HG03378 (cell line): ENCODE data around the gene MEGF11.

Source experiments
- ATAC-seq: cut with Tn5 transposase; IDR thresholded peaks from one replicate; pipeline ENCODE4 v1.9.1; 2021; ENCODE audit warnings: mild to moderate bottlenecking, moderate library complexity; ENCODE audit not compliant: unreplicated experiment

The MEGF11 gene

DNA sequence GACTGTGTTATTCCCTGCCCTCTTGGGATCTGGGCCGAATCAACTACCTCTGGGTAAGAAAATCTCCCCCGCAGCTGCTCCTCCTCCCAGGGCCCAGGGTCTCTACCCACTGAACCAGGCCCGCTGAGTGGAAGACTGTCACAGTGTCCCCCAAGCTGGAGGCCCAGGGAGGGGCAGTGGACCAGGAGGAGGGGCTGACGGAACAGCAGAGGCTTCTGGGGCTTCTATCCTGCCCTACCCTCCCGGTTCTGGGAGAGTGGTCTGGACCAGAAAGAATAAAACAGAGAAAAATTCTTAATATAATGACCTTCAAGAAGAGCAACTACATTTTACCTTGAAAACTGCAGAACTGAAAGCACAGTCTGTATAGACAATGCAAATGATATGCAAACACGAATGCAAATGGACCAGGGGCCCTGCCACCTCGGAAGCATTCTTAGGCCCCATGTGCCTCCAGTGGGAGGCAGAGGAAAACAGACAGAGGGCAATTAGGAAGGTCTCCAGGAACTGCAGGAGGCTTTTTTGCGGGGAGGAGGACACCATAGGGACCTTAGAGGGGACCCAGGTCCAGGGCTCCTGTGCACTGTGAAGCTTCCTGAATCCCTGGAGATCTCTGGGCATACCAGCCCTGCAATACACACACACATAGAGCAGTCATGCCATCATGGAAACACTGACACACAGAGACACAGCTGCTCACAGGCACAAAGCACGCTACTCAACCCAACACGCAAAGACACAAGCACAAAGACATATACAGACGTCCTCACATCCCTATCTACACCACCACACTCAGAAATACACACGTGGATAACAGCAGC is 12.3 kb downstream of the MEGF11 start:
- ATAC-seq, result no peak

DNA sequence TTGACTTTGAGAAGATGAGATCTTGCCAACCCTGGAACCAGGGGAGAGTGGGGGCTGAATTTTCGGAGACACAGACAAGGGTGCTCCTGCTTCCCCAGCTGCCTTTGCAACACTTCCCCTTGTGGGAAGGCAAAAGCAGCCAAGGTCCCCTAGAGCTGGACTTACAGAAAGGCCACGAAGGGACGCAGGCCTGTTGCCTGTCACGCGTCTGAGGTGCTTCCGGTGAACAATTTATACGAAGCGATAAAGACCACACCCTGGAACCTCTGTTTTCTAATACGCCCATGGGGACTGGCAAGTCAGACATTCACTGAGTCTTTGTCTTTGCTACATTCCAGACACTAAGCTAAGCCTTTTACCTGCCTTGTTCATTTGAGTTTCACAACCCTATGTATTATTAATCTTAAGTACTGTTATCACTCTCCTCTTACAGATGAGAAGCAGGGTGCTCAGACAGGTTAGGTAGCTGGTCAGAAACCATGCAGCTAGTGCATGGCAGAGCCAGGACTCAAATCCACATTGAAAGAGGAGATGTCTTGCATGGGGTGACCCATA is 13.2 kb downstream of the MEGF11 start:
- ATAC-seq, result no peak

DNA sequence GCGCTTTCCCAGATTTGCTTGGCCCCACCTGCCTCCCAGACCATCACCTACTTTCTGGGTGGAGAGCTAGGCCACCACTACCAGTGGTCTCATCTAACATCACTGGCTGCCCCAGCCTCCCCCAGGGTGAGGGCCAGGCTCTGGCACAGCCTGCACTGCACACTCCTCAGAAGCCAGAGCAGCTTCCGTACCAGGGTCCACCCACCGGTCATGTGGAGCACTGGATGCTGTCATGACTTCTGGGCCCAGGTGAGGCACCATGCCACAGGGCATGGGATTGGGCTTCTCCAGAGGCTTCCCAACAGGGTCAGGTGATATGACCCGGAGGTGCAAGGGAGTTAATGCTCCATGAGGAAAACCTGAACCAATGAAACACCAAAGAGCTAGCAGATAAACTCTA is 14.0 kb downstream of the MEGF11 start:
- ATAC-seq, result no peak

DNA sequence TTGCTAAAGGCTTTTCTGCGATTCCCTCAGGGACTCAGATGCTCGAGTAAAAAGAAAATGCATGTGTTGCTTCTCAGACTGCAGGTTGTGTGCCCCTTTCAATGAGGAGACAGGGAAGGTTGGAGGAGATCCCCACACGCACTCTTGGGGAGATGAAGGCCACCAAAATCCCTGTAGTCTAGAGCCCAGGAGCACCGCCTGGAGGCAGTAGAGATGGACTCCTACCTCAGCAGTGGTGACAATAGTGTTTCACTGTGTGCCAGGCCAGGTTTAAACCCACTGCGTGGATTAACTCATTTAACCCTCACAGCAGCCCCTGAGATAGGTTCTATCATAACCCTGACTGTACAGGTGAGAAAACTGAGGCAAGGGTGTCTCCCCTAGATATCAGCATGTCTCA is 15.2 kb downstream of the MEGF11 start:
- no peak for ATAC-seq

DNA sequence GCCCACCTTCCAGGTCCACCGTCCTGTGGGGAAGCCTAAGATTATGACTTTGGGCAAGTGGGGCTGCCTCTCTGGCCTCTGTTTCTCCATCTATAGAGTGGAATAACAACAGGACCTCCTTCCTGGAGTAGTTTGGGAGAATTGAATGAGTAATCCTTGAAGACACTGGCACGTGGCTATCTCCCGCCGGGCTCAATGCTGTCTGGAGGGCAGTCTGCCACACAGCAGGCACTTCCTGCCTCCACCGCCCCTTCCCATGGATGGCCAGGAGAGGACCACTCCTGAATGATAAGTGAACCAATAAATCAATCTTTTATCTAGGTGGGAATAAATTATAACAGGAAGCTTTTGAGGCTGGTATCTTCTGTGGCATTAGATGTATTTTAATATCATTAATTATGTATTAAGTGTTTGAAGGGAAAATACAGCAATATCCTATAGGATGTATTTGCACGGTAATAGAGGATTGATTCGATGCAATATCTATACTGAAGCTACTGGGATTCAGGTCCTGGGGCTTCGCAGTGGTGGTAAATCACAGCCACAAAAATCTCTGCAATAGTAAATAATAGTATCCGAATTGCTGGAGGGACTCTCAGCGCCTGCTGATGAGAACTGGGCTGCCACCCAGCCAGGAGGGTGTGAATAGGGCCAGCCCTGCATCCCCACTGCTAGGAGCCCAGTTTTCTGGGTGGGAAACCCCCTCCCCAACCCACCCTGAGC is 15.9 kb downstream of the MEGF11 start:
- ATAC-seq, result no peak

DNA sequence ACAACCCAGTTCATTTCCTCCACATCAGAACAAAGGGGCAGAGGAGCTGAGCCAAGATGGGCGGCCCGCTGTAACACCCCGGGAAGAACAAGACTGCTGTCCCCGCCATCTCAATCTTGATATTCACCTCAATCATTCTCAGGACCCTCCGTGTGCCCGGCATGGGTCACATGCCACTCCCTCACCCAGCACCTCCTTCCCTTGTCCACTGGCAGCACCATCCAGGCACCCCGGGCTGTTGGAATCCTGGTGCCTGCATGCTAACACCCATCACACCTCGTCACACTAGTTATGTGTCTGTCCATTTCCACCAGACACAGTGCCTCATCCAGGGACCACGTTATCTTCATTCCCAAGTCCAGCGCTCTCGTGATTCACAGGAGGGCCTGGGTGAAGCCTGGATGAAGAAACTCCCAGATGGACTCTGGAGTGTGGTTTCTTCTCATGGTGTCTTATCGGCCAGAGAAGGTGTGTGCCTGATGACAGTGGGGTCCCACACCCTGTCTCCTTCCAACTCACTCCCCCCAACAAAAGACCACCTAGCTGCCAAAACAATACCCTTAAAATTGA is 16.7 kb downstream of the MEGF11 start:
- no peak for ATAC-seq

DNA sequence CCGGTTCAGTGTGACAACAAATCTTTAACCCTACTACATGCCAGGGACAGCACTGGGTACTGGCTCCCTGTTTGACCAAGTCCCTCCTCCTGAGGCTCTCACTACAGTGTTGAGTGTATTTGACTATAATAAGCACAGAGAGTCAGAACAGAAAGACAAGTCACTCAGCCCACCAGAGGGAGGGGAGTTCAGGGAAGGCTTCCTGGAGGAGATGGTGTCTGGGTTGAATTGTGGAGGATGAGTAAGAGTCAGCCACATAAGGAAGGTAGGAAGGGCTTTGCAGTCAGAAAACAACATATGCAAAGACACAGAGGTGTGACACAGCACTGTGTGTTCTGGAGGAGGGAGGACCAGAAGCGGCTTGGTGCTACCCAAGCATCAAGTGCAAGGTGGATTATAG is 17.7 kb downstream of the MEGF11 start:
- no peak for ATAC-seq

DNA sequence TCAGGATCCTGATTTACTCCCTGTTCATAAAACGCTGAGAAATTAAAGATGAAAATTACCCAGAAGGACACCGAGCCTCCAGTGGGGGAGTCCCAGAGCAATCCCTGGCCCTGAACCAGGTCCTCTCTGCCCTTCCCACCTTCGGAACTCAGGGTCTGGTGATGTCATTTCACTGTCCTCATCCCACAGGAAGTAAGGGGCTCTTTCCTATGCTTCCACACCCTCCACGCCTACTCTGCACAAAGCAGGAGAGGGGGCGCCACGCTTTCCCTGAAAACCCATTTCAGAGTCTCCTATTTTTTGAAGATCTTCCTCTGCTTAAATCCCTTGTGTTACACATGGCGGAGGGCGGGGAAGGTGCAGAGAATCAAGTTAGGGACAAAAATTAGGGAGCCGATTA is 18.8 kb downstream of the MEGF11 start:
- ATAC-seq, result no peak

DNA sequence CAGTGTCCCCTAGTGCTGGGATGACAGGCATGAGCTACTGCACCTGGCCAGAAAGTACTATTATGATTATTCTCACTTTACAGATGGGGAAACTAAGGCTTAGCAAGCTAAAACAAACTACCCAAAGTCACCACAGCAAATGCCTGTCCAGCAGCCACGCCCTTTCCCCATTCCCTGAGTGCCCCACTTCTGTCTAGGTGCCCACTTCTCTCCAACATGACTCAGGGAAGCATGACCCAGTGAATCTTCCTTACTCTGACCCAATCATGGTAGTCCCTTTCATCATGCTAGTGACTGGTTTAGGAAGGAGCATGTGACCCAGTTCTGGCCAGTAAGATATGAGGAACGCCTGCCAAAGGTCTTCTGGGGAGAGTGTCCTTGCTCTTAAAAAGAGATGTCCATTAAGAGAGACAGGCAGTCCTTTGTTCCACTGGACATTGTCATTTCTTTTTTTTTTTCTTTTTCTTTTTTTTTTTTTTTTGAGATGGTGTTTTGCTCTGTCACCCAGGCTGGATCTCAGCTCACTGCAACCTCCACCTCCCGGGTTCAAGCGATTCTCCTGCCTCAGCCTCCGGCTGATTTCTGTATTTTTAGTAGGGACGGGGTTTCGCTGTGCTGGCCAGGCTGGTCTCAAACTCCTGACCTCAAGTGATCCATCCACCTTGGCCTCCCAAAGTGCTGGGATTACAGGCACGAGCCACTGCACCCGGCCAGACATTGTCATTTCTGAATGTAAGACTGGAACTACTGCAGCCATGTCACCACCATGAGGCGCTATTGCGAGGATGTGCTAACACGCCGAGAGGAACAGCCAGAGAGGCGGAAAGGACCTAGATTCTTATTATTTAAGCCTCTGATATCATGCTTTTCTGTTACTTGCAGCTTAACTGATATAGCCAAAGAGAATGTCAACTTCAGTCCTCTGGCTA is 19.8 kb downstream of the MEGF11 start:
- no peak for ATAC-seq

DNA sequence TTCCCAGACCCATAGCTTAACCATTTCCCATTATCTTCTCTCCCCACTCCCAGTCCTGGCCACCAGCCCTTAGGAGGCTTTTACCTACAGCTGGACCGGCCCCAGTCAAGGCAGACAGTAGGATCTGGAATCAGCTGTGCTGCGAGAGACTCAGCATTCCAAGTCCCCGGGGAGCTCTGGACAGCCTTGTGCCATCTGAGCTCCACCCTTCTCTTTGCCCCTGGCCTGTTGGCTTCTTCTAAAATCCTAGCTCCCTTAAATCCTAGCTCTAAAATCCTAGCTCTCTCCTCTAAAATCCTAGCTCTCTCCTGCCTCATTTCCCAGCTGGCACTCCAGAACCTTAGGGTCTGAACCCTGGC is 21.3 kb downstream of the MEGF11 start:
- no peak for ATAC-seq

DNA sequence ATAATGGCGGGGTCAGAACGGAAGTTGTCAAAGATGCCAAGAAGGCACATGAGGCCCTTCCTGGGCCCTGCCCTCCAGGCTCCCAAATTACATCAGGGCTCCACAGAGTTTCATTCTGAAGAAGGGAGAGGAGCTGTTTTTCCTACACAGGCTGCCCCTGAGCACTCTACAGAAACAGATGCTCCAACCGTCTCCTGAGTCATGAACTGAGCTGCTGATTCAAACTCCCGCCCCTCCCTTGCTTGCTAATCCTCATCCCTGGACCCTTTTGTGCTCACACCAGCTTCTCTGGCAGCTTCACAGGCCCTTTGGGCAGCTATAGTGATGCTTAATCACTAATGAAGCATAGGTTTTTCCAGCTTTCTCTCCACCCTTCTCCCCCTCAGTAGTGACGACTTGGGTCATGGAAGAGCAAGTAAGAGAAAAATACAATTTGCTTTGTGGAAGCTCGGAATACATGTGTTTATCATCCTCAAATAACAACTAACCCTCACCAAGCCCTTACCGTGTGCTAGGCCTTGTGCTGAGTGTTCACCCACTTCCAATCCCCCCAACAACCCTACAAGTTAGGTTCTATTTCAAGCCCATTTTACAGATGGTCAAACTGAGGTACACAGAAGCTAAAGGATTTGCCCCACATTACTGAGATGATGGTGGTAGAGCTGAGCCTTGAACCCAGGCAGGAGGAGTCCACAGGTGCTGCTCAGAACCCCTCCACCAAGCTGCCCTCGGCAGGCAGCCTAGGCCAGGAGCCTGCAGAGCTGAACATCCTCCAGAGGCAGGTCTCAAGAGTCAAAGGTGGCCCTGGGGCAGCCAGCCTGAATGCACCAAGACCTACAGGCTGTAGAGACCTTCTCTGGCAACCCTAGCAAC is 21.9 kb downstream of the MEGF11 start:
- no peak for ATAC-seq

DNA sequence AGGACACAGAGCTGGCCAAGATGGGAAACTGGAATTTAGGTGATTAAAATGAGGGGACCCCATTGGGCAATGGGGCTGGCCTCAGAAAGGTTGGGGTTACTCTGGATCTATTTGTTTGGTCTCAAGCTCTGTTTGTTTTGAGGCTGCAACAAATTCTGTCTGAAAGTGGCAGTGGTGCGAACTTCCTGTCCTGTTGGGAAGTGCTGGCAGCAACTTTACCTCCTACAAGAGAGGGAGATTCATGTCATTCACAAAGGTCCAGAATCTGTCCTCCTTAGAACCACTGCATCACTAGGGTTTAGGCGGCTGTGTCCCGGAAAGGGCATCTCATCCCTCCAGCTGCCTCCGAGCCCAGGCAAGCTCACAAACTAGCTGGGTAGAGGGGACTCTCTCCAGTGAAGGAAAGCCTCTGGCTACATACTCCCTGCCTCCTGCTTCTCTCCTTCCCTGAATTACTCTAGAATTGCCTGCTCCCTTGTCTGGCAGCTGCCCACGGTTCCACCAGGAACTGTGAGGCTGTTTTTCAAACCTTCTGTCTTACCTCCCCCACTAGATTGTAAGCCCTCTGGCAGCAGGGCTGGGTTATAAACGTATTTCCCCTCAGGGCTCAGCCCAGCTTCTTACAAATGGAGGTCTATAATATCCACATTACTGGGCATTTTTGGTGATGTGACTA is 23.6 kb downstream of the MEGF11 start:
- no peak for ATAC-seq

DNA sequence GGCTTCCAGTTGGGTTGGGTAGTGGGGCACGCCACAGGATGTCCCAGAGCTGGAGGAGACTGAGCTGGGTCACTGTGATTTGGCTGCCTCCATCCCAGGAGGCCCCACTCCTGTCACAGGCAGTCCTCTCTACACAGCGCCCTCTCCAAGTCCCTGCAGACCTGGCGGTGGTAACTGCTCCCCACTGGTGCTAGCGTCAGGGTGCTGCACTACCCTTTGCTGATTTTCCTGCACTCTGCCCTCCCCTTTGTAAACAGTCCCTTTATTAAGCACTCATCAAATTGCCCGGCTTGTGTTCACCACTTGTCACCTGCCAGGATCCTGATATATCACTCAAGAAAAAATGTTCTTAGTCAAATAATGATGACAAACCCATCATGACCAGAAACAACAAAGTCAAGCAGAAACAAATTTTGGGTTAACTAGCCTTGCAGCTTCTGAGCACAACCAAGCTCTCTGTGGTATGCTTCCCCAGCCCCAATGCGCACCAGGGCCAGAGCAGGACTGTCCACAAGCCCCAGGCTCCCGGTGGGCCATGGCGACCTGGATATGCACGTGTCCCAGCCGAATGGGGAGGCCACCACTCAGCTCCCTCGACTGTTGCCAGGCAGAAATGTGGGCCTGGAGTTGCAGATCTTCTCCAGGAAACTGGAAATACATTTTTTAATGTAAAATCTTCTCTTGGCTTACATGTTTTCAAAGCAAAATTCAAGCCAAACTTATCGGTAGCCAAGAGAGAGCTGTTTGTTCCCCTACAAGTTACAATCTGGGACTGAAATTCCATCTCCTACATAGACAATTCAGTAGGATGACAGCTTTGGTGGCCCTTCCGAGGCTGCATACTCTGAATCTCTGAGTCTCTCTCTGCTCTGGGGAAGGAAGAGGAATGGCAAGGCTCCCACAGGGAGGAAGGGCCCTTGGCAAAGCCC is 24.5 kb downstream of the MEGF11 start:
- no peak for ATAC-seq

DNA sequence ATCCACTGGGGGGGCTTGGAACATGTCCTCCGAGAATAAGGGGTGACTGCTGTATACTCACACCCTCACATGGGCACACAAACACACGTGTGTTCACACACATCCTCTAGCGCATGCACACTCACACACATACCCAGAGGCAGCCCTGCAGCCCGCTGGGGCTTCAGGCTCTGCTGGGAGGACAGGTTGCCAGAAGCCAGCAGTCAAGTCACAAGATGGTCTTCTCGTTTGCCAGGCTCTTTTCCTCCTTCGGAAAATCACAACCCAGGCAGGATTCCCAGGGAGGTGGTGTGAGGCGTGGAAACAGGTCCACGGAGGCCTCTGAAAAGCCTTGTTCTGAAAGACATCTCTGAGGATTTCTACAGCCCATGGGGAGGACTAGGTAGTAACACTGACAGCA is 26.8 kb downstream of the MEGF11 start:
- ATAC-seq, result no peak

DNA sequence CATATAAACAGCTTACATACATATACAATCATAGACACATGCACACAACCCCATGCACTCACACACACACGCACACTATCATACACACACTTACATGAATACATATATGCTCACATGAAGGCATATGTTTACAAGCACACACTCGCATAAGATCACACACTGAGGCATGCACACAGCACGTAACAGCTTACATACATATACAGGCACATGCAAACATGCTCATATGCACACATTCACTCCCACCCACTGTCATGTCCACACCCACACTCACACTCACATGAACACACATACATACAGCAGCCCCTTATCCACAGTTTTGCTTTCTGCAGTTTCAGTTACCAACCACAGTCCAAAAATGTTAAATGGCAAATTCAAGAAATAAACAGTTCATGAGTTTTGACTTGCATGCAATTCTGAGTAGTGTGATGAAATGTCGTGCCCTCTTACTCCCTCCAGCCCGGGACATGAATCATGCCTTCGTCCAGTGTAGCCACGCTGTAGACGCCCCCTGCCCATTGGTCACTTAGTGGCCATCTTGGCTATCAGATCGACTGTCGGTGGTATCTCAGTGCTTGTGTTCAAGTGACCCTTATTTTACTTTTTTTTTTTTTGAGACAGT is 27.8 kb downstream of the MEGF11 start:
- no peak for ATAC-seq

DNA sequence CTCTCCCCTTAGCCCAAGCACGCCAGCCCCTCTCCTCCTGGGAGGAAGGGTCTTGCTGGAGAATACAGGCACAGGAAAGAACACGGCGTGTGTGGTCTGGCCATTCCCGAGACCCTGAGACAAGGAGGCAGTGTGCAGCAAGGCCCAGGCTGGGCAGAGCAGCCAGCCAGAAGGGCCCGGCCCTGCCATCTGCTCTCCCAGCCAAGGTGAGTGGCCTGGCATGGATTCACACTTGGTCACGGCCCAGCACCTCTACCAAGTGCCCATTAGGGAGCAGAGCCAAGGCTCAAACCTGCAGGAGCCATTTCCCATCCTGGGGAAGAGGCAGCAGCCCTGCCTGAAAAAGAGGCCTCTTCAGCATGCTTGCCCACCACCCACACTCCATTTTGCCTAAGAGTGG is 28.6 kb downstream of the MEGF11 start:
- no peak for ATAC-seq

DNA sequence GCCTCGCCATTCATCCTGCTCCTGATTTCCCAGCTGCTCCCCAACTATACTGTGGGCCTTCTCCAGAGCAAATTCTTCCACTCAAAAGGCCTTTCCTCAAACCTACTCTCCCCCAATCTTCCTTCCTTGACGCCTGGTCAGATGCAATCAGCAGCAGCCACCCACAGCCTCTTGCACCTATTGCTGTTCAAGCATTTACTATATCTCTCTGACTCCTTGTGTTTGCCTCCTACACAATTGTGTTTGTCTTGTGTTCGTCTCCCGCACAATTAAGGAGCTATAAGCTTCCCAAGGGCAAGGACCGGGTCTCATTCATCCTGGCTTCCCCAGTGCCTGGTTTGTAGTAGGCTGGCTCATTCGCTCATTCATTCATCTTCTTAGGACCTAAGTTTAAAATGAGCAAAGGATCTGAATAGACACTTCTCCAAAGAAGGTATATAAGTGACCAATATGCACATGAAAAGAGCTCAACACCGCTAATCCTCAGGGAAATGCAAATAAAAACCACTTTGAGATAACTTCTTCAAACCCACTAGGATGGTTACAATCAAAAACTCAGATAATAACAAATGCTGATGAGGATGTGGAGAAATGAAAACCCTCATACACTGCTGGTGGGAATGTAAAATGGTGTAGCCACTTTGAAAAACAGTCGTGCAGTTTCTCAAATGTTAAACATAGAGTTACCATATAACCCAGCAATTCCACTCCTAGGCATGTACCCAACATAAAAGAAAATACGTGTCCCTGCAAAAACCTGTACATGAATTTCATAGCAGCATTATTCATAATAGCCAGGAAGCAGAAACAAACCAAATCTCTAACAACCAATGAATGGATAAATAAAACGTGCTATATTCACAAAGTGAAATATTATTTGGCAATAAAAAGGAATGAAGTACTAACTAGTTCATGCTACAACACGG is 31.0 kb downstream of the MEGF11 start:
- ATAC-seq, result no peak
